ENCODE data around the gene NECTIN2. TPM values are rescaled to one million over a fixed set of nuclear protein-coding genes. Genes with fewer than 3 reads are reported as not detected.

The NECTIN2 gene
- polyA plus RNA-seq, 2 of the 4 experiments (the other 2 are of a cell fraction), result 69.4 to 89.6 TPM

DNA sequence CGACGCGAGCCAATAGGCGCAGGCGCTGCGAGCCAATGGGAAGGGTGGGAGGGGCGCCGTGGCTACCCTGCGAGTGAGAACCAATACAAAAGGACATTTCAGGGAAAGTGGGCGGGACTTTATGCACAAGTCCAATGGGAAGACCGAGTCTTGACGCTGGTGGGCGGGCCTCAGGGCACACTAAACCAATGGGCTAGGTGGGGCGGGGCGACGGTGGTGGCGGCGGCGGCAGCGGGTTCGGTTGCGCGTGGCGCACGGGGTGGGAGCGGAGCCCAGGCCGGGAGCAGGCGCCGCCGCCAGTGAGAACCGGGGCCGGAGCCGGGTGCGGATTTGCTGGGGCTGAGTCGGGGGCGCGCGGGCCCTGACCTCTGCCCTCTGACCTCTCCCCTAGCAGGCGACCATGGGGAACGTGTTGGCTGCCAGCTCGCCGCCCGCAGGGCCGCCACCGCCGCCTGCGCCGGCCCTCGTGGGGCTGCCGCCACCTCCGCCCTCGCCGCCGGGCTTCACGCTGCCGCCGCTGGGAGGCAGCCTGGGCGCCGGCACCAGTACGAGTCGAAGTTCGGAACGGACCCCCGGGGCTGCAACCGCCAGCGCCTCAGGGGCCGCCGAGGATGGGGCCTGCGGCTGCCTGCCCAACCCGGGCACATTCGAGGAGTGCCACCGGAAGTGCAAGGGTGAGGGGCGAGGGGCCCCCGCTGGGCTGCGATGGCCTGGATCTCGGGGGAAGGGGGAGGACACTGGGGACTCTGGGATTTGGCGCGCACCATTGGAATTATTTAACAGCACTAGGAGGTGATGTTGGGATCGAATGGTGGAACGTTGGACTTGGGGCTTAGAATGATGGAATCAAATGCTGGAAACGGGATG lies 45.2 kb downstream of the NECTIN2 start, which contains the start of gene TOMM40:
TOMM40 (plus strand) TSS at position 239 of the 867 bp plus-strand sequence; CDS start at position 401, 162 bp downstream.
- H3K4me3 ChIP-seq, result peak within 1 kb of the TSS; percentile 93
- H3K9me3 ChIP-seq, result no peaks in the 10 kb centered on the region
- DNase-seq (ENCODE audit: low read depth in 1 of 2, low spot score in 1 of 2) (peak; percentile 99 to 100), FAIRE-seq (no peak), ATAC-seq (peak in 1 of 2 experiments; percentile 84; a peak in 3 of 6 replicates)
- POLR2A ChIA-PET, result interaction anchor here (0.6 to 1.7 kb wide), 13 partner anchors 8 to 1223 kb away, joined by 3 to 8 read pairs (median 5); partner anchors contain the start of genes APOC1, APOE, CLASRP and CLPTM1
- TF ChIP-seq SMC3 (IDR thresholded peaks at IDR 0.05), result no peak
- TF ChIP-seq, protein P1, sequence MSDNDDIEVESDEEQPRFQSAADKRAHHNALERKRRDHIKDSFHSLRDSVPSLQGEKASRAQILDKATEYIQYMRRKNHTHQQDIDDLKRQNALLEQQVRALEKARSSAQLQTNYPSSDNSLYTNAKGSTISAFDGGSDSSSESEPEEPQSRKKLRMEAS (IDR thresholded peaks at IDR 0.05), result peak; percentile 89
- TF ChIP-seq RNF2 (IDR thresholded peaks at IDR 0.05; ENCODE audit: borderline replicate concordance, low read depth), result no peak
- TF ChIP-seq CBX8 (IDR thresholded peaks at IDR 0.05), result no peak
- TF ChIP-seq POLR2A (IDR thresholded peaks at IDR 0.05; ENCODE audit: low read length), result peak; percentile 65
- no peak for TF ChIP-seq HMGXB4 (CRISPR knock-in tag; IDR thresholded peaks at IDR 0.05; ENCODE audit: borderline replicate concordance)
- TF ChIP-seq GATA3 (IDR thresholded peaks at IDR 0.05; ENCODE audit: borderline replicate concordance), result 0 out of 2 replicates have a peak, but pooled peaks have one; percentile 39
- TF ChIP-seq, protein P2, sequence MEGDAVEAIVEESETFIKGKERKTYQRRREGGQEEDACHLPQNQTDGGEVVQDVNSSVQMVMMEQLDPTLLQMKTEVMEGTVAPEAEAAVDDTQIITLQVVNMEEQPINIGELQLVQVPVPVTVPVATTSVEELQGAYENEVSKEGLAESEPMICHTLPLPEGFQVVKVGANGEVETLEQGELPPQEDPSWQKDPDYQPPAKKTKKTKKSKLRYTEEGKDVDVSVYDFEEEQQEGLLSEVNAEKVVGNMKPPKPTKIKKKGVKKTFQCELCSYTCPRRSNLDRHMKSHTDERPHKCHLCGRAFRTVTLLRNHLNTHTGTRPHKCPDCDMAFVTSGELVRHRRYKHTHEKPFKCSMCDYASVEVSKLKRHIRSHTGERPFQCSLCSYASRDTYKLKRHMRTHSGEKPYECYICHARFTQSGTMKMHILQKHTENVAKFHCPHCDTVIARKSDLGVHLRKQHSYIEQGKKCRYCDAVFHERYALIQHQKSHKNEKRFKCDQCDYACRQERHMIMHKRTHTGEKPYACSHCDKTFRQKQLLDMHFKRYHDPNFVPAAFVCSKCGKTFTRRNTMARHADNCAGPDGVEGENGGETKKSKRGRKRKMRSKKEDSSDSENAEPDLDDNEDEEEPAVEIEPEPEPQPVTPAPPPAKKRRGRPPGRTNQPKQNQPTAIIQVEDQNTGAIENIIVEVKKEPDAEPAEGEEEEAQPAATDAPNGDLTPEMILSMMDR (IDR thresholded peaks at IDR 0.05), result no peak
- TF ChIP-seq BCL3 (IDR thresholded peaks at IDR 0.05), result peak; percentile 71; the same call in 1 of the 3 replicates
- peak; percentile 78; the same call in 1 of the 2 replicates for TF ChIP-seq PHF8 (IDR thresholded peaks at IDR 0.05; ENCODE audit: borderline replicate concordance, low read depth)
- no peak for TF ChIP-seq CHD2 (IDR thresholded peaks at IDR 0.05; ENCODE audit: low read length, partially characterized antibody)
- peak; percentile 64; the same call in 1 of the 2 replicates for TF ChIP-seq MYC (IDR thresholded peaks at IDR 0.05; ENCODE audit: borderline replicate concordance, low read length)
- no peak for TF ChIP-seq CBX2 (IDR thresholded peaks at IDR 0.05; ENCODE audit: borderline replicate concordance, low read depth)
- TF ChIP-seq, protein P3, sequence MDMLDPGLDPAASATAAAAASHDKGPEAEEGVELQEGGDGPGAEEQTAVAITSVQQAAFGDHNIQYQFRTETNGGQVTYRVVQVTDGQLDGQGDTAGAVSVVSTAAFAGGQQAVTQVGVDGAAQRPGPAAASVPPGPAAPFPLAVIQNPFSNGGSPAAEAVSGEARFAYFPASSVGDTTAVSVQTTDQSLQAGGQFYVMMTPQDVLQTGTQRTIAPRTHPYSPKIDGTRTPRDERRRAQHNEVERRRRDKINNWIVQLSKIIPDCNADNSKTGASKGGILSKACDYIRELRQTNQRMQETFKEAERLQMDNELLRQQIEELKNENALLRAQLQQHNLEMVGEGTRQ (IDR thresholded peaks at IDR 0.05), result peak; percentile 24; the same call in 1 of the 2 replicates
- TF ChIP-seq HOXA7 (CRISPR knock-in tag; IDR thresholded peaks at IDR 0.05), result no peak
- no peak for TF ChIP-seq SREBF2 (IDR thresholded peaks at IDR 0.05)
- no peak for TF ChIP-seq BHLHE40 (IDR thresholded peaks at IDR 0.05; ENCODE audit: low read depth, low read length)
- TF ChIP-seq FOSB (CRISPR knock-in tag; IDR thresholded peaks at IDR 0.05), result no peak
- no peak for TF ChIP-seq FOSL2 (IDR thresholded peaks at IDR 0.05)
- TF ChIP-seq FOSL2 (CRISPR knock-in tag; IDR thresholded peaks at IDR 0.05), result peak; percentile 22; the same call in 1 of the 2 replicates
- peak; percentile 43; the same call in 1 of the 2 replicates for TF ChIP-seq KDM5A (IDR thresholded peaks at IDR 0.05)
- 0 out of 2 replicates have a peak, but pooled peaks have one; percentile 80 for TF ChIP-seq POLR2AphosphoS2 (conservative IDR thresholded peaks at IDR 0.05; ENCODE audit: low read length)
- TF ChIP-seq, protein P4, sequence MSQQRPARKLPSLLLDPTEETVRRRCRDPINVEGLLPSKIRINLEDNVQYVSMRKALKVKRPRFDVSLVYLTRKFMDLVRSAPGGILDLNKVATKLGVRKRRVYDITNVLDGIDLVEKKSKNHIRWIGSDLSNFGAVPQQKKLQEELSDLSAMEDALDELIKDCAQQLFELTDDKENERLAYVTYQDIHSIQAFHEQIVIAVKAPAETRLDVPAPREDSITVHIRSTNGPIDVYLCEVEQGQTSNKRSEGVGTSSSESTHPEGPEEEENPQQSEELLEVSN (IDR thresholded peaks at IDR 0.05; ENCODE audit: borderline replicate concordance, low read depth), result no peak
- no peak for TF ChIP-seq TFCP2L1 (CRISPR knock-in tag; IDR thresholded peaks at IDR 0.05)
- TF ChIP-seq, protein P5, sequence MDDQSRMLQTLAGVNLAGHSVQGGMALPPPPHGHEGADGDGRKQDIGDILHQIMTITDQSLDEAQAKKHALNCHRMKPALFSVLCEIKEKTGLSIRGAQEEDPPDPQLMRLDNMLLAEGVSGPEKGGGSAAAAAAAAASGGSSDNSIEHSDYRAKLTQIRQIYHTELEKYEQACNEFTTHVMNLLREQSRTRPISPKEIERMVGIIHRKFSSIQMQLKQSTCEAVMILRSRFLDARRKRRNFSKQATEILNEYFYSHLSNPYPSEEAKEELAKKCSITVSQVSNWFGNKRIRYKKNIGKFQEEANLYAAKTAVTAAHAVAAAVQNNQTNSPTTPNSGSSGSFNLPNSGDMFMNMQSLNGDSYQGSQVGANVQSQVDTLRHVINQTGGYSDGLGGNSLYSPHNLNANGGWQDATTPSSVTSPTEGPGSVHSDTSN (IDR thresholded peaks at IDR 0.05), result peak; percentile 87
- TF ChIP-seq JUN (IDR thresholded peaks at IDR 0.05), result peak; percentile 45 to 71; a peak in 4 of 5 replicates
- under 1% methylated on average over 63 of the region's 81 CpGs for WGBS (ENCODE audit: missing lambda C conversion rate)
- H3K27ac ChIP-seq, result peak within 1 kb of the TSS; percentile 93 to 96
- H3K4me2 ChIP-seq, result peak within 1 kb of the TSS; percentile 97
- H3K4me1 ChIP-seq, result peaks cover 23% of the 10 kb centered on the region
- CTCF ChIA-PET, result interaction anchor here (1.2 to 1.9 kb wide), 6 partner anchors 12 to 202 kb away, joined by 3 to 23 read pairs (median 4); no protein-coding TSS in a partner anchor
